SU-DHL-6 (cell line): ENCODE data around the gene PRKN.

Source experiments
- H2AFZ ChIP-seq: fragments of 200-600 bp; sonication (generic); 2 replicates; pipeline ENCODE4 v1.6.1; 2014; ENCODE audit warnings: low read depth, mild to moderate bottlenecking, moderate library complexity, mixed read lengths, antibody characterized with exemption, low read length; ENCODE audit not compliant: severe bottlenecking
- H3F3A ChIP-seq: fragments of 200-600 bp; shearing (Covaris generic); 2 replicates; pipeline ENCODE4 v1.6.0; 2016; ENCODE audit warnings: antibody characterized with exemption, mild to moderate bottlenecking; ENCODE audit not compliant: insufficient read depth
- H3K27ac ChIP-seq: fragments of 200-600 bp; sonication (generic); 2 replicates; pipeline ENCODE4 v1.5.1; 2016; ENCODE audit warnings: low read depth, mild to moderate bottlenecking, low read length, moderate library complexity, mixed read lengths
- H3K27me3 ChIP-seq: fragments of 200-600 bp; sonication (generic), shearing (Covaris generic); 2 replicates; pipeline ENCODE4 v1.6.0; 2014; ENCODE audit warnings: mild to moderate bottlenecking, low read length
- H3K36me3 ChIP-seq: fragments of 200-600 bp; sonication (generic); 2 replicates; pipeline ENCODE4 v1.6.1; 2014; ENCODE audit warnings: mild to moderate bottlenecking, low read length, mixed read lengths
- H3K4me2 ChIP-seq: fragments of 300-600, 200-600 bp; shearing (Covaris generic), sonication (generic); 2 replicates; pipeline ENCODE4 v1.6.0; 2014; ENCODE audit warnings: low read length, low read depth, mild to moderate bottlenecking; ENCODE audit not compliant: poor library complexity, severe bottlenecking
- H3K4me3 ChIP-seq: fragments of 200-600 bp; sonication (generic); 2 replicates; pipeline ENCODE4 v1.5.1; 2014; ENCODE audit warnings: antibody characterized with exemption, low read length, mild to moderate bottlenecking, mixed read lengths; ENCODE audit not compliant: insufficient read depth, poor library complexity, severe bottlenecking
- H3K79me2 ChIP-seq: fragments of 200-600 bp; sonication (generic); 2 replicates; pipeline ENCODE4 v1.6.1; 2014; ENCODE audit warnings: mild to moderate bottlenecking, low read length, moderate library complexity; ENCODE audit not compliant: insufficient read depth
- H3K9ac ChIP-seq: fragments of 200-600 bp; sonication (generic); 2 replicates; pipeline ENCODE4 v1.7.0; 2014; ENCODE audit warnings: mild to moderate bottlenecking, low read length
- H3K9me2 ChIP-seq: fragments of 200-600 bp; sonication (generic); replicated peaks from 2 replicates; pipeline ENCODE4 v1.6.1; 2014; ENCODE audit warnings: low read length; ENCODE audit not compliant: insufficient read depth
- H3K9me3 ChIP-seq: fragments of 200-600 bp; sonication (generic); 2 replicates; pipeline ENCODE4 v1.6.1; 2014; ENCODE audit warnings: low read length, mixed read lengths; ENCODE audit not compliant: insufficient read depth
- H4K20me1 ChIP-seq: fragments of 200-600 bp; sonication (generic); 2 replicates; pipeline ENCODE4 v1.6.1; 2014; ENCODE audit warnings: low read depth, mild to moderate bottlenecking, antibody characterized with exemption, low read length, moderate library complexity, mixed read lengths
- CTCF ChIP-seq: fragments of 200-600 bp; sonication (generic); IDR thresholded peaks from one replicate; pipeline ENCODE4 v1.5.1; 2017; ENCODE audit warnings: antibody characterized with exemption, mild to moderate bottlenecking, low read length, moderate library complexity; ENCODE audit not compliant: insufficient read depth, poor library complexity, severe bottlenecking
- EZH2phosphoT487 ChIP-seq: fragments of 200-600 bp; sonication (generic), shearing (Covaris generic); conservative IDR thresholded peaks from 2 replicates; pipeline ENCODE4 v1.6.1; 2018; ENCODE audit warnings: mild to moderate bottlenecking, antibody characterized with exemption, low read length, moderate library complexity, mixed read lengths

Gene PRKN

GRCh38 chr6:161523362-161523761, 1204.2 kb downstream of the PRKN start:
- Histone ChIP-seq H3K9ac (no peak overlapping the region), H3K27ac (no peak overlapping the region), H4K20me1 (no peaks in the 10 kb centered on the region), H3K79me2 (no peaks in the 10 kb centered on the region), H3K9me3 (no peaks in the 10 kb centered on the region), H3F3A (no peaks in the 10 kb centered on the region), H3K36me3 (no peaks in the 10 kb centered on the region), H3K4me2 (no peak overlapping the region), H2AFZ (no peak overlapping the region), H3K4me3 (no peak overlapping the region), H3K9me2 (no peaks in the 10 kb centered on the region), H3K27me3 (no peaks in the 10 kb centered on the region)
- TF ChIP-seq CTCF (no peak), EZH2phosphoT487 (no peak)

GRCh38 chr6:161522276-161522675, 1205.3 kb downstream of the PRKN start:
- Histone ChIP-seq H3K79me2 (no peaks in the 10 kb centered on the region), H3K9me3 (no peaks in the 10 kb centered on the region), H4K20me1 (no peaks in the 10 kb centered on the region), H2AFZ (no peak overlapping the region), H3K36me3 (no peaks in the 10 kb centered on the region), H3K27me3 (no peaks in the 10 kb centered on the region), H3K4me3 (no peak overlapping the region), H3K27ac (no peak overlapping the region), H3F3A (no peaks in the 10 kb centered on the region), H3K9me2 (no peaks in the 10 kb centered on the region), H3K9ac (no peak overlapping the region), H3K4me2 (no peak overlapping the region)
- TF ChIP-seq EZH2phosphoT487 (no peak), CTCF (no peak)

GRCh38 chr6:161511447-161512095, 1216.0 kb downstream of the PRKN start:
- no peak overlapping the region for H2AFZ ChIP-seq
- H3K9me3 ChIP-seq: no peaks in the 10 kb centered on the region
- no peaks in the 10 kb centered on the region for H3K9me2 ChIP-seq
- no peaks in the 10 kb centered on the region for H3K27me3 ChIP-seq
- no peaks in the 10 kb centered on the region for H3K79me2 ChIP-seq
- no peaks in the 10 kb centered on the region for H4K20me1 ChIP-seq
- H3K27ac ChIP-seq: no peak overlapping the region
- H3F3A ChIP-seq: no peaks in the 10 kb centered on the region
- no peak overlapping the region for H3K4me2 ChIP-seq
- no peak overlapping the region for H3K4me3 ChIP-seq
- TF ChIP-seq EZH2phosphoT487 (no peak), CTCF (no peak)
- no peaks in the 10 kb centered on the region for H3K36me3 ChIP-seq
- H3K9ac ChIP-seq: no peak overlapping the region
